HepG2 (cell line): Measurements from ENCODE around the gene CLIP2. TPM values are rescaled to one million over a fixed set of nuclear protein-coding genes. Genes with fewer than 3 reads are reported as not detected.

Source experiments
- ARID2 ChIP-seq: sonication (generic); formaldehyde crosslinking; IDR thresholded peaks from 2 replicates; pipeline ENCODE4 v1.8.1; 2022; ENCODE audit warnings: mild to moderate bottlenecking, missing genetic modification reagents, borderline replicate concordance
- ARNT2 ChIP-seq: sonication (generic); formaldehyde crosslinking; IDR thresholded peaks from 2 replicates; pipeline ENCODE4 v1.8.0; 2022; ENCODE audit warnings: mild to moderate bottlenecking, low read depth, missing genetic modification reagents, moderate library complexity
- CEBPB ChIP-seq: IDR thresholded peaks from 2 replicates; pipeline ENCODE4 v1.6.1; 2011; ENCODE audit warnings: low read depth, low read length, improper control_type of control experiment, borderline replicate concordance
- CREBL2 ChIP-seq: sonication (generic); formaldehyde crosslinking; IDR thresholded peaks from 2 replicates; pipeline ENCODE4 v1.8.1; 2023; ENCODE audit warnings: missing genetic modification reagents, mild to moderate bottlenecking, borderline replicate concordance
- CREM ChIP-seq, 2 experiments: sonication (generic) in 1 of 2; formaldehyde crosslinking in 1 of 2; IDR thresholded peaks; 2 replicates each; pipeline versions ENCODE4 v1.4.0 to v1.6.1; 2016 to 2020; ENCODE audit warnings: antibody characterized with exemption in 1 of 2, mild to moderate bottlenecking in 1 of 2, missing genetic modification reagents in 1 of 2
- FOXK2 ChIP-seq: fragments of 450-650 bp; IDR thresholded peaks from 2 replicates; pipeline ENCODE4 v1.6.1; 2016
- JARID2 ChIP-seq: sonication (generic); formaldehyde crosslinking; IDR thresholded peaks from 2 replicates; pipeline ENCODE4 v1.8.1; 2023; ENCODE audit warnings: missing genetic modification reagents, inconsistent platforms; ENCODE audit not compliant: insufficient replicate concordance
- KDM6A ChIP-seq: IDR thresholded peaks from 2 replicates; pipeline ENCODE4 v1.6.1; 2016; ENCODE audit warnings: low read depth
- MAF1 ChIP-seq: sonication (generic); formaldehyde crosslinking; IDR thresholded peaks from 2 replicates; pipeline ENCODE4 v1.5.0; 2020; ENCODE audit warnings: missing genetic modification reagents, borderline replicate concordance
- MTA1 ChIP-seq: sonication (generic); formaldehyde crosslinking; IDR thresholded peaks from 2 replicates; pipeline ENCODE4 v1.4.0; 2020; ENCODE audit warnings: missing genetic modification reagents, mild to moderate bottlenecking, borderline replicate concordance
- NAIF1 ChIP-seq: sonication (generic); formaldehyde crosslinking; IDR thresholded peaks from 2 replicates; pipeline ENCODE4 v1.5.0; 2020; ENCODE audit warnings: mild to moderate bottlenecking, missing genetic modification reagents, borderline replicate concordance
- NCOR1 ChIP-seq: fragments of 200-600 bp; sonication (generic); IDR thresholded peaks from 2 replicates; pipeline ENCODE4 v1.7.0; 2017; ENCODE audit warnings: antibody characterized with exemption, low read length, borderline replicate concordance
- PRMT3 ChIP-seq: sonication (generic); formaldehyde crosslinking; IDR thresholded peaks from 2 replicates; pipeline ENCODE4 v1.8.1; 2022; ENCODE audit warnings: low read depth, mild to moderate bottlenecking, moderate library complexity, missing genetic modification reagents, borderline replicate concordance
- RFX5 ChIP-seq: IDR thresholded peaks from 2 replicates; pipeline ENCODE4 v1.6.1; 2011; ENCODE audit warnings: low read depth, low read length, improper control_type of control experiment
- SAP130 ChIP-seq: IDR thresholded peaks from 2 replicates; pipeline ENCODE4 v1.6.1; 2016; ENCODE audit warnings: low read depth
- SIX1 ChIP-seq: sonication (generic); formaldehyde crosslinking; IDR thresholded peaks from 2 replicates; pipeline ENCODE4 v1.4.0; 2020; ENCODE audit warnings: missing genetic modification reagents, borderline replicate concordance
- SOX13 ChIP-seq, 3 experiments: fragments of 450-650 bp in 1 of 3; sonication (generic) in 1 of 3; formaldehyde crosslinking in 1 of 3; IDR thresholded peaks in 2 of 3; conservative IDR thresholded peaks in 1 of 3; 2 replicates each; pipeline versions ENCODE4 v1.5.0 to v1.6.1; 2016 to 2020; ENCODE audit warnings: antibody characterized with exemption in 1 of 3, mild to moderate bottlenecking in 1 of 3, missing compliant biosample characterization in 1 of 3, missing genetic modification reagents in 1 of 3, moderate library complexity in 1 of 3
- THAP11 ChIP-seq: IDR thresholded peaks from 2 replicates; pipeline ENCODE4 v1.6.1; 2016; ENCODE audit warnings: missing biosample characterization, missing genetic modification reagents
- THAP8 ChIP-seq: sonication (generic); formaldehyde crosslinking; IDR thresholded peaks from 2 replicates; pipeline ENCODE4 v1.5.1; 2020; ENCODE audit warnings: missing genetic modification reagents, mild to moderate bottlenecking, borderline replicate concordance
- ZBTB3 ChIP-seq: sonication (generic); formaldehyde crosslinking; IDR thresholded peaks from 2 replicates; pipeline ENCODE4 v1.4.0; 2020; ENCODE audit warnings: low read depth, mild to moderate bottlenecking, moderate library complexity, missing genetic modification reagents, borderline replicate concordance
- ZKSCAN5 ChIP-seq: sonication (generic); formaldehyde crosslinking; IDR thresholded peaks from 2 replicates; pipeline ENCODE4 v1.5.1; 2020; ENCODE audit warnings: mild to moderate bottlenecking, missing genetic modification reagents
- ZNF121 ChIP-seq: sonication (generic); formaldehyde crosslinking; IDR thresholded peaks from 2 replicates; pipeline ENCODE4 v1.5.0; 2020; ENCODE audit warnings: mild to moderate bottlenecking, missing genetic modification reagents
- ZNF20 ChIP-seq: sonication (generic); formaldehyde crosslinking; IDR thresholded peaks from 2 replicates; pipeline ENCODE4 v1.4.0; 2020; ENCODE audit warnings: mild to moderate bottlenecking, moderate library complexity, missing genetic modification reagents
- ZNF644 ChIP-seq: IDR thresholded peaks from 2 replicates; pipeline ENCODE4 v1.6.1; 2016; ENCODE audit warnings: low read depth
- ZNF713 ChIP-seq: sonication (generic); formaldehyde crosslinking; IDR thresholded peaks from 2 replicates; pipeline ENCODE4 v1.4.0; 2020; ENCODE audit warnings: mild to moderate bottlenecking, missing genetic modification reagents
- ZNF792 ChIP-seq: IDR thresholded peaks from 2 replicates; pipeline ENCODE4 v1.6.1; 2016
- ZSCAN29 ChIP-seq: sonication (generic); formaldehyde crosslinking; conservative IDR thresholded peaks from 2 replicates; pipeline ENCODE4 v1.4.0; 2020; ENCODE audit warnings: mild to moderate bottlenecking, missing genetic modification reagents
- polyA plus RNA-seq, 8 experiments: library from polyadenylated mRNA; depleted of rRNA in 3 of 8; stranded (reverse) in 7 of 8; unstranded in 1 of 8; fragments of >200 nt; fragmentation: Illumina TruSeq in 4 of 8; extraction: Trizol in 4 of 8; gene quantifications; 2 replicates each; pipeline versions ENCODE4 v1.2.1 to v1.2.3, GENCODE V29; 2011 to 2016; ENCODE audit warnings: low read depth in 4 of 8, missing spikeins in 1 of 8, mixed read lengths in 1 of 8; ENCODE audit not compliant: insufficient read depth in 1 of 8
- total RNA-seq, 5 experiments: library from RNA; depleted of rRNA; stranded (reverse); fragments of >200 nt; fragmentation: Illumina TruSeq; extraction: Trizol; gene quantifications; 2 replicates each; pipeline ENCODE4 v1.2.3, GENCODE V29; 2016; ENCODE audit warnings: low read depth in 1 of 5
- TF ChIP-seq, protein P1 (sequence below): sonication (generic); formaldehyde crosslinking; IDR thresholded peaks from 2 replicates; pipeline ENCODE4 v1.4.0; 2020; ENCODE audit warnings: missing genetic modification reagents

CLIP2 gene
- total and polyA plus RNA-seq, 2 of the 13 experiments (the other 11 are each of a cell fraction or from before 2014, with no cell fraction given): 6.5 to 17.4 TPM

GRCh38 chr7:74294191-74294998 lies 5.2 kb downstream of the CLIP2 start (continued):
- TF ChIP-seq ZKSCAN5 (CRISPR knock-in tag) (no peak), ZNF20 (CRISPR knock-in tag) (no peak), RFX5 (no peak), ZNF792 (peak; percentile 50; the same call in 1 of the 2 replicates), MTA1 (peak; percentile 54; the same call in 1 of the 2 replicates), SOX13 (IDR thresholded peaks at IDR 0.05) (no peak), SOX13 (CRISPR knock-in tag; conservative IDR thresholded peaks at IDR 0.05 in 1 of 2, IDR thresholded peaks at IDR 0.05 in 1 of 2) (peak in 1 of 2 experiments; percentile 79; a peak in 2 of 4 replicates), PRMT3 (CRISPR knock-in tag) (no peak), JARID2 (CRISPR knock-in tag) (no peak), SAP130 (CRISPR knock-in tag) (peak; percentile 90), CREBL2 (CRISPR knock-in tag) (no peak), MAF1 (no peak), ZBTB3 (peak; percentile 64; the same call in 1 of the 2 replicates), ZNF644 (no peak), THAP11 (CRISPR knock-in tag) (peak; percentile 71), ZNF713 (CRISPR knock-in tag) (no peak; the same call in 1 of the 2 replicates), CEBPB (no peak), THAP8 (no peak), NCOR1 (peak; percentile 74; the same call in 1 of the 2 replicates), KDM6A (CRISPR knock-in tag) (peak; percentile 46), SIX1 (CRISPR knock-in tag) (no peak), ZNF121 (CRISPR knock-in tag) (0 out of 2 replicates have a peak, but pooled peaks have one; percentile 0), CREM (IDR thresholded peaks at IDR 0.05) (peak; percentile 68; the same call in 1 of the 2 replicates), CREM (CRISPR knock-in tag; IDR thresholded peaks at IDR 0.05) (no peak), ZSCAN29 (0 out of 2 replicates have a peak, but pooled peaks have one; percentile 77), ARID2 (CRISPR knock-in tag) (no peak), FOXK2 (0 out of 2 replicates have a peak, but pooled peaks have one; percentile 29), NAIF1 (CRISPR knock-in tag) (no peak), ARNT2 (0 out of 2 replicates have a peak, but pooled peaks have one; percentile 26)
- TF ChIP-seq, protein P1, sequence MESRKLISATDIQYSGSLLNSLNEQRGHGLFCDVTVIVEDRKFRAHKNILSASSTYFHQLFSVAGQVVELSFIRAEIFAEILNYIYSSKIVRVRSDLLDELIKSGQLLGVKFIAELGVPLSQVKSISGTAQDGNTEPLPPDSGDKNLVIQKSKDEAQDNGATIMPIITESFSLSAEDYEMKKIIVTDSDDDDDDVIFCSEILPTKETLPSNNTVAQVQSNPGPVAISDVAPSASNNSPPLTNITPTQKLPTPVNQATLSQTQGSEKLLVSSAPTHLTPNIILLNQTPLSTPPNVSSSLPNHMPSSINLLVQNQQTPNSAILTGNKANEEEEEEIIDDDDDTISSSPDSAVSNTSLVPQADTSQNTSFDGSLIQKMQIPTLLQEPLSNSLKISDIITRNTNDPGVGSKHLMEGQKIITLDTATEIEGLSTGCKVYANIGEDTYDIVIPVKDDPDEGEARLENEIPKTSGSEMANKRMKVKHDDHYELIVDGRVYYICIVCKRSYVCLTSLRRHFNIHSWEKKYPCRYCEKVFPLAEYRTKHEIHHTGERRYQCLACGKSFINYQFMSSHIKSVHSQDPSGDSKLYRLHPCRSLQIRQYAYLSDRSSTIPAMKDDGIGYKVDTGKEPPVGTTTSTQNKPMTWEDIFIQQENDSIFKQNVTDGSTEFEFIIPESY (CRISPR knock-in tag): no peak
